B cell (primary cell): ENCODE measurements around the gene MACROH2A1.

Experiments used
- CTCF ChIP-seq: fragments of 200-600 bp; IDR thresholded peaks from one replicate; pipeline ENCODE4 v1.8.0; 2022; ENCODE audit warnings: antibody characterized with exemption, mild to moderate bottlenecking
- EZH2 ChIP-seq: IDR thresholded peaks from 2 replicates; pipeline ENCODE4 v1.6.1; 2012; ENCODE audit warnings: borderline replicate concordance, low read depth, mild to moderate bottlenecking, moderate library complexity, low read length; ENCODE audit not compliant: insufficient read depth, poor library complexity, severe bottlenecking

GRCh38 chr5:135398855-135399793 is at the start of gene MACROH2A1:
- TF ChIP-seq CTCF = no peak
- TF ChIP-seq EZH2 = no peak
